Sigmoid colon (tissue), 7 donors: ENCODE results near the gene ZNF365. TPM values are rescaled to one million over a fixed set of nuclear protein-coding genes. Genes with fewer than 3 reads are reported as not detected.

Source experiments
- DNase-seq: peaks from one replicate; pipeline ENCODE4 v3.0.0-alpha.2; 2019
- H3K27ac ChIP-seq, 4 donors: fragments of 200-600 bp; sonication (generic); one replicate each; pipeline ENCODE4 v1.5.1; 2016 to 2019; ENCODE audit warnings: mild to moderate bottlenecking in 1 of 4
- H3K27me3 ChIP-seq, 3 donors: fragments of 200-600 bp; sonication (generic); one replicate each; pipeline ENCODE4 v1.5.1; 2019; ENCODE audit warnings: mild to moderate bottlenecking in 1 of 3
- H3K36me3 ChIP-seq, 4 donors: fragments of 200-600 bp; sonication (generic); one replicate each; pipeline ENCODE4 v1.5.1; 2016 to 2019
- H3K4me1 ChIP-seq, 4 donors: fragments of 200-600 bp; sonication (generic); one replicate each; pipeline ENCODE4 v1.5.1; 2017 to 2019
- H3K4me3 ChIP-seq, 4 donors: fragments of 200-600 bp; sonication (generic); one replicate each; pipeline ENCODE4 v1.5.1; 2017 to 2019; ENCODE audit warnings: mild to moderate bottlenecking in 2 of 4, moderate library complexity in 1 of 4
- H3K9me3 ChIP-seq, 4 donors: fragments of 200-600 bp in 3 of 4; sonication (generic) in 3 of 4; one replicate each; pipeline versions ENCODE4 v1.5.1 to v1.6.1; 2013 to 2019
- CTCF ChIP-seq, 4 experiments: fragments of 450-650 bp in 3 of 4; fragments of 200-600 bp in 1 of 4; IDR thresholded peaks; one replicate each; pipeline ENCODE4 v1.5.1; 2016 to 2019; ENCODE audit warnings: antibody characterized with exemption in 4 of 4, mild to moderate bottlenecking in 3 of 4, moderate library complexity in 2 of 4
- EP300 ChIP-seq, 4 donors: sonication (generic); formaldehyde crosslinking; IDR thresholded peaks; one replicate each; pipeline ENCODE4 v1.6.1; 2017; ENCODE audit warnings: antibody characterized with exemption in 4 of 4
- POLR2A ChIP-seq, 2 donors: fragments of 450-650 bp; IDR thresholded peaks; one replicate each; pipeline ENCODE4 v1.6.1; 2016; ENCODE audit warnings: antibody characterized with exemption in 2 of 2, mild to moderate bottlenecking in 2 of 2, moderate library complexity in 2 of 2
- POLR2AphosphoS5 ChIP-seq, 4 donors: sonication (generic); formaldehyde crosslinking; IDR thresholded peaks; one replicate each; pipeline ENCODE4 v1.6.1; 2017; ENCODE audit warnings: antibody characterized with exemption in 4 of 4
- WGBS, 2 donors: extraction: QIAGEN DNeasy Blood & Tissue Kit; methylation state at CpG; one replicate each; pipeline ENCODE4 v1.1.7; 2013; 5-methylcytosine and 5-hydroxymethylcytosine counted together
- intact Hi-C: fragments of 100-400 bp; cut with DNase I; formaldehyde crosslinking; loops from one replicate; pipeline ENCODE4 v1.15.1; 2023
- polyA plus RNA-seq, 3 donors: library from polyadenylated mRNA; stranded (reverse); fragments of 200-250 nt; gene quantifications; one replicate each; pipeline ENCODE4 v1.2.3, GENCODE V29; 2013
- total RNA-seq, 4 donors: library from RNA; depleted of rRNA; stranded (reverse); fragments of >200 nt; gene quantifications; one replicate each; pipeline ENCODE4 v1.1.0, GENCODE V29; 2016
- donor health status: healthy with polysubstance abuse.
- donor health status: Bipolar disorder and iron deficiency.
- donor health status: healthy.

The ZNF365 gene
- total and polyA plus RNA-seq, 7 donors, result 0.16 to 0.82 (median 0.38) TPM; not detected in 3

GRCh38 chr10:62332406-62332805 lies 41.8 kb upstream of the ZNF365 start:
- Histone ChIP-seq H3K9me3 (no peaks in the 10 kb centered on the region), H3K4me1 (no peaks in the 10 kb centered on the region), H3K4me3 (no peak overlapping the region), H3K27me3 (no peaks in the 10 kb centered on the region), H3K36me3 (no peaks in the 10 kb centered on the region), H3K27ac (no peak overlapping the region)
- no peak for DNase-seq
- intact Hi-C loops, result no loop called here
- TF ChIP-seq POLR2A (IDR thresholded peaks at IDR 0.05) (no peak), POLR2AphosphoS5 (IDR thresholded peaks at IDR 0.05) (no peak), EP300 (IDR thresholded peaks at IDR 0.05) (no peak), CTCF (IDR thresholded peaks at IDR 0.05) (no peak)

- DNase-seq, result no peak
- Histone ChIP-seq H3K36me3 (no peaks in the 10 kb centered on the region), H3K27ac (no peak overlapping the region), H3K4me1 (no peaks in the 10 kb centered on the region), H3K9me3 (no peaks in the 10 kb centered on the region), H3K27me3 (no peaks in the 10 kb centered on the region), H3K4me3 (no peak overlapping the region)
- TF ChIP-seq POLR2A (IDR thresholded peaks at IDR 0.05) (no peak), CTCF (IDR thresholded peaks at IDR 0.05) (no peak), POLR2AphosphoS5 (IDR thresholded peaks at IDR 0.05) (no peak), EP300 (IDR thresholded peaks at IDR 0.05) (no peak)
- 58 to 66% methylated on average over 3 of the region's 3 CpGs for WGBS, 2 donors
- intact Hi-C loops, result no loop called here
Observed at GRCh38 chr10:62333135-62333889, 40.9 kb upstream of the ZNF365 start.

GRCh38 chr10:62333988-62334682 lies 40.0 kb upstream of the ZNF365 start:
- Histone ChIP-seq H3K4me3 (no peak overlapping the region), H3K27me3 (no peaks in the 10 kb centered on the region), H3K27ac (no peak overlapping the region), H3K9me3 (no peaks in the 10 kb centered on the region), H3K36me3 (no peaks in the 10 kb centered on the region), H3K4me1 (no peaks in the 10 kb centered on the region)
- intact Hi-C loops, result no loop called here
- no peak for TF ChIP-seq POLR2A (IDR thresholded peaks at IDR 0.05)
- no peak for TF ChIP-seq CTCF (IDR thresholded peaks at IDR 0.05)
- no peak for TF ChIP-seq POLR2AphosphoS5 (IDR thresholded peaks at IDR 0.05)
- no peak for TF ChIP-seq EP300 (IDR thresholded peaks at IDR 0.05)
- DNase-seq, result no peak

GRCh38 chr10:62335326-62335725 lies 38.8 kb upstream of the ZNF365 start:
- no peak overlapping the region for H3K4me3 ChIP-seq
- no peaks in the 10 kb centered on the region for H3K9me3 ChIP-seq
- no peaks in the 10 kb centered on the region for H3K36me3 ChIP-seq
- no peaks in the 10 kb centered on the region for H3K4me1 ChIP-seq
- no peak for DNase-seq
- no peaks in the 10 kb centered on the region for H3K27me3 ChIP-seq
- intact Hi-C loops, result no loop called here
- no peak overlapping the region for H3K27ac ChIP-seq
- no peak for TF ChIP-seq EP300 (IDR thresholded peaks at IDR 0.05)
- TF ChIP-seq POLR2A (IDR thresholded peaks at IDR 0.05), result no peak
- no peak for TF ChIP-seq CTCF (IDR thresholded peaks at IDR 0.05)
- TF ChIP-seq POLR2AphosphoS5 (IDR thresholded peaks at IDR 0.05), result no peak
- WGBS, 2 donors, result 62 to 67% methylated on average over 2 of the region's 2 CpGs
